ENCODE data around the gene GFI1B. TPM values are rescaled to one million over a fixed set of nuclear protein-coding genes. Genes with fewer than 3 reads are reported as not detected.

Gene GFI1B
- polyA plus RNA-seq, 1 experiment: 0.16 TPM

- ChIA-PET CTCF (interaction anchor here (0.8 to 2.0 kb wide), 3 partner anchors 30 to 169 kb away, joined by 3 to 8 read pairs (median 3); no protein-coding TSS in a partner anchor), POLR2A (no interaction called here)
- no peak for TF ChIP-seq CTCF (IDR thresholded peaks at IDR 0.05; ENCODE audit: low read depth, low read length)
- no peaks in the 10 kb centered on the region; the same call in 1 of the 2 replicates for H3K9me3 ChIP-seq (ENCODE audit: control insufficient read depth, insufficient read depth, low read length)
- no peak overlapping the region for H3K27ac ChIP-seq (ENCODE audit: low read depth, low read length)
- peaks cover 42% of the 10 kb centered on the region for H3K27me3 ChIP-seq (ENCODE audit: control insufficient read depth, insufficient read depth, low read length)
- H3K4me3 ChIP-seq (ENCODE audit: low read depth, low read length): no peak overlapping the region
- DNase-seq (ENCODE audit: low read depth, low spot score): no peak
These were observed 4.8 kb upstream of the GFI1B start for GRCh38 chr9:132973713-132974112.

DNA sequence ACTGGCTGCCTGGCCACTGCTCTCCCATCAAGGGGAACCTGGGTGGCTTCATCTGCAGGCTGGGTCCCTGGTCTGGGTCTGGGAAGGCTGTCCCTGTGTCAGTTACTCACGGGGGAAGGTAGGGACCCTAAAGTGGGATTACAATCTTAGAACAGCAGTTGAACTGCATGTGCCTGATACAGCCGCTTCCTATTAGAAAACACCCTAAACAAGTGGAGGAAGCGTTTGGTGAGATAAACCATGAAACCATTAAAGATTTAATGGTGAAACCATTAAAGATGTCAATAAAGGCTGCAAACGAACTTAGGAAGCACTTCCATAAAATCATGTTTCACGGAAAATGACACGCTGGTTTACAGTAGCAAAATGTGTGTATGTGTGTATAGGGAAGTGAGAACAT is 2.5 kb upstream of the GFI1B start:
- no peak overlapping the region for H3K27ac ChIP-seq (ENCODE audit: low read depth, low read length)
- H3K27me3 ChIP-seq (ENCODE audit: control insufficient read depth, insufficient read depth, low read length): peaks cover 47% of the 10 kb centered on the region
- no peak for TF ChIP-seq CTCF (IDR thresholded peaks at IDR 0.05; ENCODE audit: low read depth, low read length)
- no peak overlapping the region for H3K4me3 ChIP-seq (ENCODE audit: low read depth, low read length)
- no peaks in the 10 kb centered on the region; the same call in 1 of the 2 replicates for H3K9me3 ChIP-seq (ENCODE audit: control insufficient read depth, insufficient read depth, low read length)
- CTCF ChIA-PET: interaction anchor here (0.9 kb wide), 1 partner anchor 563 kb away, joined by 3 read pairs; no protein-coding TSS in a partner anchor
- no peak for DNase-seq (ENCODE audit: low read depth, low spot score)
- POLR2A ChIA-PET: no interaction called here

- POLR2A ChIA-PET: no interaction called here
- H3K27me3 ChIP-seq (ENCODE audit: control insufficient read depth, insufficient read depth, low read length): peaks cover 49% of the 10 kb centered on the region
- H3K9me3 ChIP-seq (ENCODE audit: control insufficient read depth, insufficient read depth, low read length): no peaks in the 10 kb centered on the region; the same call in 1 of the 2 replicates
- CTCF ChIA-PET: interaction anchor here (1.0 to 1.1 kb wide), 3 partner anchors 25 to 323 kb away, joined by 3 to 5 read pairs (median 4); no protein-coding TSS in a partner anchor
- no peak for DNase-seq (ENCODE audit: low read depth, low spot score)
- H3K4me3 ChIP-seq (ENCODE audit: low read depth, low read length): no peak overlapping the region
- no peak overlapping the region for H3K27ac ChIP-seq (ENCODE audit: low read depth, low read length)
- TF ChIP-seq CTCF (IDR thresholded peaks at IDR 0.05; ENCODE audit: low read depth, low read length): no peak
These were observed 1.9 kb upstream of the GFI1B start for GRCh38 chr9:132976571-132976970.

- H3K4me3 ChIP-seq (ENCODE audit: low read depth, low read length): no peak overlapping the region
- CTCF ChIA-PET: interaction anchor here (0.7 to 1.2 kb wide), 6 partner anchors 17 to 166 kb away, joined by 3 read pairs; no protein-coding TSS in a partner anchor
- no peak overlapping the region for H3K27ac ChIP-seq (ENCODE audit: low read depth, low read length)
- DNase-seq (ENCODE audit: low read depth, low spot score): no peak
- no peaks in the 10 kb centered on the region; the same call in 1 of the 2 replicates for H3K9me3 ChIP-seq (ENCODE audit: control insufficient read depth, insufficient read depth, low read length)
- no peak for TF ChIP-seq CTCF (IDR thresholded peaks at IDR 0.05; ENCODE audit: low read depth, low read length)
- POLR2A ChIA-PET: no interaction called here
- peaks cover 55% of the 10 kb centered on the region for H3K27me3 ChIP-seq (ENCODE audit: control insufficient read depth, insufficient read depth, low read length)
These were observed 413 bp upstream of the GFI1B start for GRCh38 chr9:132978112-132978450.

DNA sequence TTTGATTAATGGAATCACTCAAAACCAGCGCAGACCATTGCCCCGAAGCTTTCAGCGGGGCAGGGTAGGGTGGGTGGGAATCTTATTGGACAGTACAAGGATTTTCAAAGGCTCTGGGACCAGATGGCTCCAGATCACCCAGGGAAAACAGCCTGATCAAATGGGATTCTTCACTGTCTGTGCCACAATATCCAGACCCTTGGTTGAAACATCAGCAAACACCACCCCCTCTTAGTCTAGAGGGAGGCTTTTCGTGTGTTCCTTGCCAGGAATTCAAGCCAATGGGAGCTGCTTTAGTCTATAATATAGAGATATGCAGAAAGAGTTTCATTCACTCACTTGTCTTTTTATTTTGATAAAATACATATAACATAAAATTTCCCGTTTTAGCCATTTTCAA is 1.7 kb downstream of the GFI1B start:
- Histone ChIP-seq H3K9me3 (ENCODE audit: control insufficient read depth, insufficient read depth, low read length) (no peaks in the 10 kb centered on the region; the same call in 1 of the 2 replicates), H3K4me3 (ENCODE audit: low read depth, low read length) (no peak overlapping the region), H3K27ac (ENCODE audit: low read depth, low read length) (no peak overlapping the region), H3K27me3 (ENCODE audit: control insufficient read depth, insufficient read depth, low read length) (peaks cover 59% of the 10 kb centered on the region)
- ChIA-PET POLR2A (no interaction called here), CTCF (interaction anchor here (0.6 to 1.0 kb wide), 4 partner anchors 10 to 331 kb away, joined by 3 read pairs; no protein-coding TSS in a partner anchor)
- no peak for DNase-seq (ENCODE audit: low read depth, low spot score)
- no peak for TF ChIP-seq CTCF (IDR thresholded peaks at IDR 0.05; ENCODE audit: low read depth, low read length)
